HepG2 (cell line): ENCODE measurements around the gene ZNF629. TPM values are rescaled to one million over a fixed set of nuclear protein-coding genes. Genes with fewer than 3 reads are reported as not detected.

Experiments used
- ATAC-seq: fragments of 200-7000 bp; cut with Tn5 transposase; 3 replicates; pipeline ENCODE4 v1.9.1; 2020; ENCODE audit warnings: mild to moderate bottlenecking, moderate library complexity
- BruUV-seq: library from RNA; stranded (reverse); fragments of 400-500 nt; replicated peaks from 2 replicates; lab custom pipeline; 2021; lab: Mats Ljungman, UMichigan
- CTCF ChIA-PET: fragments of 300-600 bp; formaldehyde crosslinking; extraction: SDS; loops from one replicate; lab custom pipeline; 2021; ENCODE audit warnings: low total read pairs, inconsistent platforms, low intra/inter-chr PET ratio; lab: Yijun Ruan, JAX
- POLR2A ChIA-PET: fragments of 350-600 bp; sonication (Branson Sonifier 250); formaldehyde crosslinking; loops from one replicate; lab custom pipeline; 2020; ENCODE audit warnings: antibody characterized with exemption, inconsistent platforms; lab: Yijun Ruan, JAX
- DNase-seq: peaks from one replicate; pipeline ENCODE4 v3.0.0-alpha.2; 2015; ENCODE audit warnings: low spot score
- FAIRE-seq: peaks from 3 replicates; lab custom pipeline; 2011; peaks lifted over from hg19 to GRCh38; lab: Jason Lieb, UNC
- H2AFZ ChIP-seq: one replicate; pipeline ENCODE4 v1.6.1; 2011; ENCODE audit warnings: low read length, inconsistent platforms
- H3K27ac ChIP-seq: fragments of 300-600 bp; 3 replicates; pipeline ENCODE4 v1.8.0; 2011; ENCODE audit warnings: mixed run types, mild to moderate bottlenecking, mixed read lengths, low read length, inconsistent platforms; ENCODE audit not compliant: insufficient read depth; ENCODE audit errors: extremely low read length
- H3K27me3 ChIP-seq, 2 experiments: fragments of 200-600 bp in 1 of 2; 2 replicates in 1 of 2; 3 replicates in 1 of 2; pipeline versions ENCODE4 v1.6.0 to v1.8.0; 2011; ENCODE audit warnings: low read length in 2 of 2, mild to moderate bottlenecking in 2 of 2, moderate library complexity in 2 of 2, inconsistent platforms in 1 of 2; ENCODE audit not compliant: insufficient read depth in 2 of 2, control insufficient read depth in 1 of 2
- H3K36me3 ChIP-seq, 2 experiments: fragments of 200-600 bp in 1 of 2; replicated peaks in 1 of 2; 2 replicates in 1 of 2; 3 replicates in 1 of 2; pipeline versions ENCODE4 v1.5.1 to v1.8.0; 2011; ENCODE audit warnings: low read length in 2 of 2, inconsistent platforms in 1 of 2; ENCODE audit not compliant: insufficient read depth in 2 of 2, control insufficient read depth in 1 of 2
- H3K4me1 ChIP-seq: 2 replicates; pipeline ENCODE4 v1.5.1; 2012; ENCODE audit warnings: low read length, inconsistent platforms; ENCODE audit not compliant: insufficient read depth
- H3K4me2 ChIP-seq: 2 replicates; pipeline ENCODE4 v1.6.0; 2011; ENCODE audit warnings: low read depth, low read length, inconsistent platforms
- H3K4me3 ChIP-seq, 3 experiments: fragments of 200-600 bp in 1 of 3; sonication (generic), shearing (Covaris generic) in 1 of 3; replicated peaks in 1 of 3; 2 replicates each; pipeline ENCODE4 v1.5.1; 2011 to 2016; ENCODE audit warnings: low read length in 3 of 3, inconsistent platforms in 2 of 3, low read depth in 2 of 3, mild to moderate bottlenecking in 2 of 3, control low read depth in 1 of 3, mixed read lengths in 1 of 3; ENCODE audit not compliant: insufficient read depth in 1 of 3
- H3K79me2 ChIP-seq: one replicate; pipeline ENCODE4 v1.6.1; 2011; ENCODE audit warnings: low read length, inconsistent platforms; ENCODE audit not compliant: insufficient read depth
- H3K9ac ChIP-seq: 2 replicates; pipeline ENCODE4 v1.6.0; 2011; ENCODE audit warnings: mild to moderate bottlenecking, low read depth, low read length, inconsistent platforms; ENCODE audit not compliant: insufficient read depth
- H3K9me3 ChIP-seq: 2 replicates; pipeline ENCODE4 v1.5.1; 2012; ENCODE audit warnings: mild to moderate bottlenecking, low read length
- H4K20me1 ChIP-seq: 2 replicates; pipeline ENCODE4 v1.6.0; 2011; ENCODE audit warnings: inconsistent platforms, mild to moderate bottlenecking, low read length, moderate library complexity; ENCODE audit not compliant: insufficient read depth
- CHD4 ChIP-seq: fragments of 200-600 bp; sonication (generic); IDR thresholded peaks from 2 replicates; pipeline ENCODE4 v1.7.0; 2017; ENCODE audit warnings: mild to moderate bottlenecking, low read length, borderline replicate concordance
- GLI4 ChIP-seq: sonication (generic); formaldehyde crosslinking; IDR thresholded peaks from 2 replicates; pipeline ENCODE4 v1.5.1; 2020; ENCODE audit warnings: missing genetic modification reagents, mild to moderate bottlenecking, moderate library complexity, borderline replicate concordance
- GTF2F1 ChIP-seq: fragments of 150-350 bp; IDR thresholded peaks from 2 replicates; pipeline ENCODE4 v1.6.1; 2014; ENCODE audit warnings: low read length
- NR2F2 ChIP-seq: IDR thresholded peaks from 2 replicates; pipeline ENCODE4 v1.6.1; 2012; ENCODE audit warnings: low read depth, inconsistent platforms, borderline replicate concordance
- RFX3 ChIP-seq: IDR thresholded peaks from 2 replicates; pipeline ENCODE4 v1.6.1; 2016; ENCODE audit warnings: missing biosample characterization, missing genetic modification reagents
- SALL2 ChIP-seq: sonication (generic); formaldehyde crosslinking; IDR thresholded peaks from 2 replicates; pipeline ENCODE4 v1.8.1; 2023; ENCODE audit warnings: mild to moderate bottlenecking, missing genetic modification reagents, inconsistent platforms
- UBTF ChIP-seq: sonication (generic); formaldehyde crosslinking; IDR thresholded peaks from 2 replicates; pipeline ENCODE4 v1.4.0; 2020; ENCODE audit warnings: mild to moderate bottlenecking, missing genetic modification reagents
- ZBTB34 ChIP-seq: sonication (generic); formaldehyde crosslinking; IDR thresholded peaks from 2 replicates; pipeline ENCODE4 v1.8.0; 2022; ENCODE audit warnings: mild to moderate bottlenecking, missing genetic modification reagents
- ZNF230 ChIP-seq: sonication (generic); formaldehyde crosslinking; IDR thresholded peaks from 2 replicates; pipeline ENCODE4 v1.4.0; 2020; ENCODE audit warnings: mild to moderate bottlenecking, missing genetic modification reagents
- ZNF274 ChIP-seq: sonication (generic); formaldehyde crosslinking; IDR thresholded peaks from 2 replicates; pipeline ENCODE4 v1.5.1; 2020; ENCODE audit warnings: mild to moderate bottlenecking, missing genetic modification reagents
- ZNF770 ChIP-seq: sonication (generic); formaldehyde crosslinking; IDR thresholded peaks from 2 replicates; pipeline ENCODE4 v1.5.0; 2020; ENCODE audit warnings: mild to moderate bottlenecking, missing genetic modification reagents
- ZNF83 ChIP-seq: sonication (generic); formaldehyde crosslinking; IDR thresholded peaks from 2 replicates; pipeline ENCODE4 v1.4.0; 2020; ENCODE audit warnings: missing genetic modification reagents, mild to moderate bottlenecking, borderline replicate concordance
- WGBS: methylation state at CpG from one replicate; pipeline ENCODE4 v1.1.6; 2017; ENCODE audit warnings: low lambda C conversion rate; 5-methylcytosine and 5-hydroxymethylcytosine counted together
- in situ Hi-C: cut with HindIII; loops from 2 replicates; pipeline ENCODE4 v1.10.0; 2017; ENCODE audit warnings: low pct_unique_long_range_greater_than_20kb; ENCODE audit not compliant: extremely low pct_ligation_motif_present
- intact Hi-C: fragments of 100-400 bp; cut with micrococcal nuclease; formaldehyde crosslinking; loops from one replicate; pipeline ENCODE4 v1.10.0; 2022; ENCODE audit not compliant: unreplicated experiment
- polyA plus RNA-seq, 8 experiments: library from polyadenylated mRNA; depleted of rRNA in 3 of 8; stranded (reverse) in 7 of 8; unstranded in 1 of 8; fragments of >200 nt; fragmentation: Illumina TruSeq in 4 of 8; extraction: Trizol in 4 of 8; gene quantifications; 2 replicates each; pipeline versions ENCODE4 v1.2.1 to v1.2.3, GENCODE V29; 2011 to 2016; ENCODE audit warnings: low read depth in 4 of 8, missing spikeins in 1 of 8, mixed read lengths in 1 of 8; ENCODE audit not compliant: insufficient read depth in 1 of 8
- total RNA-seq, 5 experiments: library from RNA; depleted of rRNA; stranded (reverse); fragments of >200 nt; fragmentation: Illumina TruSeq; extraction: Trizol; gene quantifications; 2 replicates each; pipeline ENCODE4 v1.2.3, GENCODE V29; 2016; ENCODE audit warnings: low read depth in 1 of 5
- TF ChIP-seq, protein P1 (sequence below): IDR thresholded peaks from 2 replicates; pipeline ENCODE4 v1.4.0; 2020; ENCODE audit warnings: mild to moderate bottlenecking, missing genetic modification reagents

ZNF629 gene
- total and polyA plus RNA-seq, 2 of the 13 experiments (the other 11 are each of a cell fraction or from before 2014, with no cell fraction given), result 6.1 to 16.5 TPM

- BruUV-seq, result no TSS peak
- peak overlapping the region; percentile 64 for H3K27ac ChIP-seq
- FAIRE-seq, result no peak
- peak overlapping the region; percentile 73 to 89 (median 82) for H3K4me3 ChIP-seq
- CTCF ChIA-PET, result no interaction called here
- POLR2A ChIA-PET, result interaction anchor here (0.6 to 2.6 kb wide), 46 partner anchors 9 to 432 kb away, joined by 3 to 35 read pairs (median 5); partner anchors contain the start of genes CFAP119, FBRS, HSD3B7 and KAT8
- no peaks in the 10 kb centered on the region for H3K27me3 ChIP-seq
- peak; percentile 61 for ATAC-seq
- peaks cover 13 to 26% of the 10 kb centered on the region in 2 experiments for H3K36me3 ChIP-seq
- H3K79me2 ChIP-seq, result peaks cover 16% of the 10 kb centered on the region
- intact Hi-C loops, result loop anchor here (1.0 to 10.0 kb wide), 5 partner anchors 13 to 682 kb away; partner anchors contain the start of genes ALDOA, CFAP119, RNF40 and SRCAP
- in situ Hi-C loops, result no loop called here
- peak overlapping the region; percentile 64 for H3K4me2 ChIP-seq
- peak overlapping the region; percentile 70 for H3K9ac ChIP-seq
- H4K20me1 ChIP-seq, result no peaks in the 10 kb centered on the region
- 21% methylated on average over 28 of the region's 36 CpGs for WGBS
- H3K9me3 ChIP-seq, result no peaks in the 10 kb centered on the region
- peaks cover 49% of the 10 kb centered on the region for H3K4me1 ChIP-seq
- H2AFZ ChIP-seq, result no peak overlapping the region
- no peak for DNase-seq
- TF ChIP-seq ZNF274 (CRISPR knock-in tag) (no peak), ZNF83 (CRISPR knock-in tag) (no peak), SALL2 (no peak), NR2F2 (no peak), ZBTB34 (CRISPR knock-in tag) (peak; percentile 42; the same call in 1 of the 2 replicates), GLI4 (CRISPR knock-in tag) (no peak), UBTF (CRISPR knock-in tag) (0 out of 2 replicates have a peak, but pooled peaks have one; percentile 14), ZNF770 (CRISPR knock-in tag) (no peak), CHD4 (no peak), ZNF230 (CRISPR knock-in tag) (no peak), GTF2F1 (no peak), RFX3 (CRISPR knock-in tag) (no peak)
- TF ChIP-seq, protein P1, sequence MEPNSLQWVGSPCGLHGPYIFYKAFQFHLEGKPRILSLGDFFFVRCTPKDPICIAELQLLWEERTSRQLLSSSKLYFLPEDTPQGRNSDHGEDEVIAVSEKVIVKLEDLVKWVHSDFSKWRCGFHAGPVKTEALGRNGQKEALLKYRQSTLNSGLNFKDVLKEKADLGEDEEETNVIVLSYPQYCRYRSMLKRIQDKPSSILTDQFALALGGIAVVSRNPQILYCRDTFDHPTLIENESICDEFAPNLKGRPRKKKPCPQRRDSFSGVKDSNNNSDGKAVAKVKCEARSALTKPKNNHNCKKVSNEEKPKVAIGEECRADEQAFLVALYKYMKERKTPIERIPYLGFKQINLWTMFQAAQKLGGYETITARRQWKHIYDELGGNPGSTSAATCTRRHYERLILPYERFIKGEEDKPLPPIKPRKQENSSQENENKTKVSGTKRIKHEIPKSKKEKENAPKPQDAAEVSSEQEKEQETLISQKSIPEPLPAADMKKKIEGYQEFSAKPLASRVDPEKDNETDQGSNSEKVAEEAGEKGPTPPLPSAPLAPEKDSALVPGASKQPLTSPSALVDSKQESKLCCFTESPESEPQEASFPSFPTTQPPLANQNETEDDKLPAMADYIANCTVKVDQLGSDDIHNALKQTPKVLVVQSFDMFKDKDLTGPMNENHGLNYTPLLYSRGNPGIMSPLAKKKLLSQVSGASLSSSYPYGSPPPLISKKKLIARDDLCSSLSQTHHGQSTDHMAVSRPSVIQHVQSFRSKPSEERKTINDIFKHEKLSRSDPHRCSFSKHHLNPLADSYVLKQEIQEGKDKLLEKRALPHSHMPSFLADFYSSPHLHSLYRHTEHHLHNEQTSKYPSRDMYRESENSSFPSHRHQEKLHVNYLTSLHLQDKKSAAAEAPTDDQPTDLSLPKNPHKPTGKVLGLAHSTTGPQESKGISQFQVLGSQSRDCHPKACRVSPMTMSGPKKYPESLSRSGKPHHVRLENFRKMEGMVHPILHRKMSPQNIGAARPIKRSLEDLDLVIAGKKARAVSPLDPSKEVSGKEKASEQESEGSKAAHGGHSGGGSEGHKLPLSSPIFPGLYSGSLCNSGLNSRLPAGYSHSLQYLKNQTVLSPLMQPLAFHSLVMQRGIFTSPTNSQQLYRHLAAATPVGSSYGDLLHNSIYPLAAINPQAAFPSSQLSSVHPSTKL (CRISPR knock-in tag), result no peak
Measured at GRCh38 chr16:30748634-30749445, 38.2 kb downstream of the ZNF629 start.
